Liver (tissue), 9 donors: Measurements from ENCODE around the gene CHN2. TPM values are rescaled to one million over a fixed set of nuclear protein-coding genes. Genes with fewer than 3 reads are reported as not detected.

Experiments
- DNase-seq: peaks from one replicate; pipeline ENCODE4 v3.0.0-alpha.2; 2017; ENCODE audit warnings: low spot score
- H3K27ac ChIP-seq, 2 donors: one replicate each; pipeline ENCODE4 v1.7.0; 2013; ENCODE audit warnings: inconsistent platforms in 2 of 2, low read length in 2 of 2, control low read depth in 1 of 2, low read depth in 1 of 2, mild to moderate bottlenecking in 1 of 2
- H3K27me3 ChIP-seq, 4 donors: one replicate each; pipeline versions ENCODE4 v1.6.1 to v1.7.0; 2013; ENCODE audit warnings: low read length in 3 of 4, inconsistent platforms in 1 of 4, mild to moderate bottlenecking in 1 of 4, moderate library complexity in 1 of 4; ENCODE audit not compliant: control insufficient read depth in 4 of 4, insufficient read depth in 4 of 4
- H3K36me3 ChIP-seq, 4 donors: one replicate each; pipeline versions ENCODE4 v1.6.1 to v1.7.0; 2013; ENCODE audit warnings: low read length in 3 of 4, mild to moderate bottlenecking in 3 of 4, low read depth in 1 of 4, moderate library complexity in 1 of 4; ENCODE audit not compliant: control insufficient read depth in 4 of 4, insufficient read depth in 3 of 4
- H3K4me1 ChIP-seq, 4 donors: one replicate each; pipeline versions ENCODE4 v1.6.1 to v1.7.0; 2013; ENCODE audit warnings: low read length in 3 of 4, mild to moderate bottlenecking in 3 of 4, moderate library complexity in 1 of 4; ENCODE audit not compliant: control insufficient read depth in 4 of 4, insufficient read depth in 4 of 4
- H3K4me3 ChIP-seq, 3 donors: one replicate each; pipeline versions ENCODE4 v1.6.1 to v1.7.0; 2013; ENCODE audit warnings: low read length in 3 of 3, control low read depth in 1 of 3, low read depth in 1 of 3, mild to moderate bottlenecking in 1 of 3
- H3K9ac ChIP-seq, 2 donors: one replicate each; pipeline ENCODE4 v1.7.0; 2013; ENCODE audit warnings: low read length in 2 of 2, mild to moderate bottlenecking in 2 of 2, moderate library complexity in 2 of 2, control low read depth in 1 of 2, low read depth in 1 of 2
- H3K9me3 ChIP-seq, 4 donors: one replicate each; pipeline versions ENCODE4 v1.6.1 to v1.7.0; 2013; ENCODE audit warnings: low read length in 3 of 4; ENCODE audit not compliant: control insufficient read depth in 4 of 4
- ATF3 ChIP-seq: IDR thresholded peaks from 2 replicates; pipeline ENCODE4 v1.6.1; 2016; ENCODE audit warnings: antibody characterized with exemption
- CTCF ChIP-seq: fragments of 150-350 bp; IDR thresholded peaks from 2 replicates; pipeline ENCODE4 v1.5.1; 2017; ENCODE audit warnings: improper control_type of control experiment, low read depth, low read length; ENCODE audit not compliant: missing input control
- EGR1 ChIP-seq, 2 donors: IDR thresholded peaks; 2 replicates each; pipeline ENCODE4 v1.6.1; 2016 to 2018; ENCODE audit warnings: antibody characterized with exemption in 2 of 2, low read depth in 2 of 2
- FOXA1 ChIP-seq: IDR thresholded peaks from 2 replicates; pipeline ENCODE4 v1.6.1; 2016; ENCODE audit warnings: antibody characterized with exemption
- FOXA2 ChIP-seq: IDR thresholded peaks from 2 replicates; pipeline ENCODE4 v1.6.1; 2016; ENCODE audit warnings: antibody characterized with exemption
- HNF4A ChIP-seq, 2 donors: conservative IDR thresholded peaks; 2 replicates each; pipeline ENCODE4 v1.6.1; 2016; ENCODE audit warnings: antibody characterized with exemption in 2 of 2, mild to moderate bottlenecking in 2 of 2
- HNF4G ChIP-seq: IDR thresholded peaks from 2 replicates; pipeline ENCODE4 v1.6.1; 2016; ENCODE audit warnings: antibody characterized with exemption
- MAX ChIP-seq: IDR thresholded peaks from 2 replicates; pipeline ENCODE4 v1.6.1; 2016; ENCODE audit warnings: antibody characterized with exemption
- RAD21 ChIP-seq, 2 donors: IDR thresholded peaks; 2 replicates each; pipeline ENCODE4 v1.6.1; 2016; ENCODE audit warnings: antibody characterized with exemption in 2 of 2, mild to moderate bottlenecking in 2 of 2
- RXRA ChIP-seq, 2 donors: IDR thresholded peaks; 2 replicates each; pipeline ENCODE4 v1.6.1; 2017 to 2018; ENCODE audit warnings: antibody characterized with exemption in 2 of 2, mild to moderate bottlenecking in 1 of 2
- SP1 ChIP-seq: IDR thresholded peaks from 2 replicates; pipeline ENCODE4 v1.6.1; 2018; ENCODE audit warnings: antibody characterized with exemption, mild to moderate bottlenecking
- TAF1 ChIP-seq: conservative IDR thresholded peaks from 2 replicates; pipeline ENCODE4 v1.6.1; 2016; ENCODE audit warnings: antibody characterized with exemption, mild to moderate bottlenecking
- YY1 ChIP-seq: IDR thresholded peaks from 2 replicates; pipeline ENCODE4 v1.6.1; 2016; ENCODE audit warnings: antibody characterized with exemption, mild to moderate bottlenecking
- ZBTB33 ChIP-seq: IDR thresholded peaks from 2 replicates; pipeline ENCODE4 v1.6.1; 2016; ENCODE audit warnings: antibody characterized with exemption
- WGBS: extraction: QIAGEN DNeasy Blood & Tissue Kit; methylation state at CpG from one replicate; pipeline ENCODE4 v1.1.7; 2013; 5-methylcytosine and 5-hydroxymethylcytosine counted together
- polyA plus RNA-seq, 2 donors: library from polyadenylated mRNA; stranded (reverse) in 1 of 2; unstranded in 1 of 2; fragments of 200-250 nt in 1 of 2; fragments of >200 nt in 1 of 2; fragmentation: Nextera tagmentation in 1 of 2; extraction: Ambion mirVana in 1 of 2; gene quantifications; one replicate each; pipeline versions ENCODE4 v1.2.1 to v1.2.3, GENCODE V29; 2013 to 2015
- total RNA-seq, 2 donors: library from RNA; depleted of rRNA; stranded (reverse); fragments of >200 nt; gene quantifications; one replicate each; pipeline ENCODE4 v1.2.3, GENCODE V29; 2014
- donor health status: healthy.
- donor health status: healthy.
- donor health status: healthy.
- donor health status: healthy.
- donor health status: healthy.

CHN2 gene
- total and polyA plus RNA-seq, 4 donors = 8.3 to 25.4 (median 17.8) TPM

GRCh38 chr7:29311314-29311713 is 116.7 kb downstream of the CHN2 start:
- Histone ChIP-seq H3K27me3 (no peaks in the 10 kb centered on the region), H3K9me3 (no peaks in the 10 kb centered on the region), H3K4me3 (no peak overlapping the region), H3K4me1 (no peaks in the 10 kb centered on the region), H3K27ac (no peak overlapping the region), H3K9ac (no peak overlapping the region), H3K36me3 (no peaks in the 10 kb centered on the region)
- no peak for DNase-seq
- WGBS = 96% methylated on average over 3 of the region's 3 CpGs
- TF ChIP-seq HNF4G (no peak), TAF1 (no peak), HNF4A (conservative IDR thresholded peaks at IDR 0.05) (no peak), CTCF (no peak), RXRA (IDR thresholded peaks at IDR 0.05) (no peak), YY1 (no peak), RAD21 (IDR thresholded peaks at IDR 0.05) (no peak), ATF3 (no peak), SP1 (no peak)

- H3K9ac ChIP-seq = no peak overlapping the region
- H3K27ac ChIP-seq = no peak overlapping the region
- no peak for TF ChIP-seq RXRA (IDR thresholded peaks at IDR 0.05)
- no peak for TF ChIP-seq ZBTB33
- no peak for TF ChIP-seq FOXA1
- no peak for TF ChIP-seq HNF4A (conservative IDR thresholded peaks at IDR 0.05)
- TF ChIP-seq HNF4G = no peak
- no peak for TF ChIP-seq TAF1
- TF ChIP-seq EGR1 (IDR thresholded peaks at IDR 0.05; ENCODE audit: low read depth in 2 of 2) = no peak
- no peak for TF ChIP-seq RAD21 (IDR thresholded peaks at IDR 0.05)
- no peak for TF ChIP-seq MAX
- TF ChIP-seq SP1 = no peak
- no peak for TF ChIP-seq FOXA2
- H3K9me3 ChIP-seq = no peaks in the 10 kb centered on the region
- DNase-seq = no peak
- no peaks in the 10 kb centered on the region for H3K36me3 ChIP-seq
- peaks cover 0 to 7% (median 1%) of the 10 kb centered on the region in 4 donors for H3K4me1 ChIP-seq
- WGBS = 100% methylated on average over 1 of the region's 1 CpG
- H3K27me3 ChIP-seq = no peaks in the 10 kb centered on the region
- H3K4me3 ChIP-seq = no peak overlapping the region
Observed at GRCh38 chr7:29314148-29314547, 119.6 kb downstream of the CHN2 start.
